Colon (tissue), 2 donors: Measurements from ENCODE around the gene GPRC6A.
A peak's percentile ranks its signal among the peaks of the same experiment; 100 is the strongest.
"Not testable (repeated sequence)": the region's sequence is repeated elsewhere in the genome, so short reads cannot be mapped to it uniquely, and the experiment has no call there.

ENCODE experiments used
- FAIRE-seq: peaks from 2 replicates; lab custom pipeline; 2012; peaks lifted over from hg19 to GRCh38; lab: Jason Lieb, UNC
- donor health status: control.
- donor health status: control.

Gene GPRC6A, protein sequence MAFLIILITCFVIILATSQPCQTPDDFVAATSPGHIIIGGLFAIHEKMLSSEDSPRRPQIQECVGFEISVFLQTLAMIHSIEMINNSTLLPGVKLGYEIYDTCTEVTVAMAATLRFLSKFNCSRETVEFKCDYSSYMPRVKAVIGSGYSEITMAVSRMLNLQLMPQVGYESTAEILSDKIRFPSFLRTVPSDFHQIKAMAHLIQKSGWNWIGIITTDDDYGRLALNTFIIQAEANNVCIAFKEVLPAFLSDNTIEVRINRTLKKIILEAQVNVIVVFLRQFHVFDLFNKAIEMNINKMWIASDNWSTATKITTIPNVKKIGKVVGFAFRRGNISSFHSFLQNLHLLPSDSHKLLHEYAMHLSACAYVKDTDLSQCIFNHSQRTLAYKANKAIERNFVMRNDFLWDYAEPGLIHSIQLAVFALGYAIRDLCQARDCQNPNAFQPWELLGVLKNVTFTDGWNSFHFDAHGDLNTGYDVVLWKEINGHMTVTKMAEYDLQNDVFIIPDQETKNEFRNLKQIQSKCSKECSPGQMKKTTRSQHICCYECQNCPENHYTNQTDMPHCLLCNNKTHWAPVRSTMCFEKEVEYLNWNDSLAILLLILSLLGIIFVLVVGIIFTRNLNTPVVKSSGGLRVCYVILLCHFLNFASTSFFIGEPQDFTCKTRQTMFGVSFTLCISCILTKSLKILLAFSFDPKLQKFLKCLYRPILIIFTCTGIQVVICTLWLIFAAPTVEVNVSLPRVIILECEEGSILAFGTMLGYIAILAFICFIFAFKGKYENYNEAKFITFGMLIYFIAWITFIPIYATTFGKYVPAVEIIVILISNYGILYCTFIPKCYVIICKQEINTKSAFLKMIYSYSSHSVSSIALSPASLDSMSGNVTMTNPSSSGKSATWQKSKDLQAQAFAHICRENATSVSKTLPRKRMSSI

GRCh38 chr6:116828983-116829382 lies at the start of gene GPRC6A:
Gene GPRC6A (minus strand): TSS chr6:116829083. CDS start chr6:116829013, 70 bp downstream.
- FAIRE-seq = no peak

DNA sequence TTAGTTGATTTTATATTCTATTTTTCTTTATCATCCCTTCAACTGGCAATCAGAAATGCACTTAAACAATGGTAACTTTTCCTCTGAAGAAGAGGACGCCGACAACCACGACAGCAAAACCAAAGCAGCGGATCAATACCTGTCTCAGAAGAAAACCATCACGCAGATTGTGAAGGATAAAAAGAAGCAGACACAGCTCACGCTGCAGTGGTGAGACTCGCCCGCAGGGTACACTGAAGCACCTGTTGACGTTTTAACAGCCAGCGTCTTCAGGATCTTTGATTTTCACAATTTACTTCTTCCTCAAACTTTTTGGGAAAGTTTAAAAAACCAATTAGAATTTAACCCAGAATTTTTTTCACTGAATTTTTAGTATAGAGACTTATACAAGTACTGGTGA lies 48.9 kb upstream of the GPRC6A start:
- no peak for FAIRE-seq

- no peak for FAIRE-seq
Observed at GRCh38 chr6:116876635-116877611, 48.0 kb upstream of the GPRC6A start, which contains the start of gene RFX6. Gene RFX6 (plus strand): TSS chr6:116877242. CDS start chr6:116877276, 34 bp downstream.

DNA sequence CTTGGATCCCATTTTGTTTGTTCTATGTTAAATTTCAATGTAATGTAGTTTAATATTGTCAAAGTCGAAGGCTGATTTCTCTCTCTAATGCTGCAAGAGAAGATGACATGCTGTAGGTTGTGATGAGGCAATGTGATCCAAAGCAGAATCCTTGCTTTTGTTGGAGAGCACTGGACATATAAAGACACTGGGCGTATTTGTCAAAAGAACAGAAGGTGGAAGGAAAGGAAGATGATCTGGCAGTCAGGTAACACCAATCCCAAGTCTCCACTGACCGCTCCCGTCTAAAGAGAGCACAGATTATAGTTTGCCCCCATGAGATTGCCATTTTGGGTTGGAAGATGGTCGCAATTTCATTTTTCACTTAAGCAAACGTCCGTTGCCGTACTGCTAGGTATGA lies 47.2 kb upstream of the GPRC6A start:
- no peak for FAIRE-seq

GRCh38 chr6:116872771-116873170 lies 43.9 kb upstream of the GPRC6A start:
- no peak for FAIRE-seq

GRCh38 chr6:116866281-116866871 lies 37.5 kb upstream of the GPRC6A start:
- FAIRE-seq = no peak

- no peak for FAIRE-seq
Observed at GRCh38 chr6:116859264-116859663, 30.4 kb upstream of the GPRC6A start.

DNA sequence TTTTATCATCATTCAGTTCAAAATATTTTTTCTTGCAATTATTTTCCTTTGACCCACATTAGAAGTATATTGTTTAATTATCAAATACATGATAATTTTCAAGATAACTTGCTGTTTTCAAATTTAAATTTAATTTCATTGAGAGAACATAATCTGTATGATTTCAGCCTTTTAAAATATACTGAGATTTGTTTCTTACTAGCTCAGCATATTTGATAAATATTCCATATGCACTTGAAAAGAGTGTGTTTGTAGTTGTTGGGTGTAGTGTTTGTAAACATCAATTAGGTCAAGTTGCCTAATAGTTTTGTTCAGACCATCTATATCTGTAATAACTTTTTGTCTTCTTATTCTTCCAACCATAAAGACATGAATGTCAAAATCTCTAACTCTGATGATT lies 29.2 kb upstream of the GPRC6A start:
- FAIRE-seq = no peak

DNA sequence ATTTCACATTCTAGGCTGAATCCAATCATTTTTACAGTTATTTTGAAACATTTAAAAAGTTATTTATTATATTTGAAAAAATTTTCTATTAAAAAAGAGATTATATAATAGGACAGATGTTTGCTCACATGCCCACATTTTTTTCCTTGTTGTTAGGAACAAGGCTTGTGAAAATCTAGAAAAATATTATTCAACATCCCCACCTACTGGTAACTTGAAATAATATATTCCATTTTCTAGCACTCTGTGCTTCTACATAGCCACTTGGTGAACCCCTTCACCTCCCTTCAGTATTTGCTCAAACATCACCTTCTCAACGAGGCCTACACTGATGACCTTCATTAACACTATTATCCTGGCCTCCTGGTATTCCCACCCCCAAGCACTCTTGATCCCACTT lies 18.3 kb upstream of the GPRC6A start:
- no peak for FAIRE-seq

GRCh38 chr6:116842459-116842858 lies 13.6 kb upstream of the GPRC6A start:
- FAIRE-seq = peak; percentile 53

- no peak for FAIRE-seq
Observed at GRCh38 chr6:116840091-116840490, 11.2 kb upstream of the GPRC6A start.

- no peak for FAIRE-seq
Observed at GRCh38 chr6:116836606-116837342, 7.9 kb upstream of the GPRC6A start.

DNA sequence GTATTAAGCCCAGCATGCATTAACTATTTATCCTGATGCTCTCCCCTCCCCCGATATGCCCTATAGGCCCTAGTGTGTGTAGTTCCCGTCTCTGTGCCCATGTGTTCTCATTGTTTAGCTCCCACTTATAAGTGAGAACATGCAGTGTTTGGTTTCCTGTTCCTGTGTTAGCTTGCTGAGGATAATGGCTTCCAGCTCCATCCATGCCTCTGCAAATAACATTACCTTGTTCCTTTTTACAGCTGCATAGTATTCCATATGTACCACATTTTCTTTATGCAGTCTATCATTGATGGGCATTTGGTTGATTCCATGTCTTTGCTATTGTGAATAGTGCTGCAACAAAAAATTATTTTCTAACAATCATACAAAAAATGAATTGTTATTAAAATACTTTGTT lies 5.6 kb upstream of the GPRC6A start:
- FAIRE-seq = not testable (repeated sequence)

DNA sequence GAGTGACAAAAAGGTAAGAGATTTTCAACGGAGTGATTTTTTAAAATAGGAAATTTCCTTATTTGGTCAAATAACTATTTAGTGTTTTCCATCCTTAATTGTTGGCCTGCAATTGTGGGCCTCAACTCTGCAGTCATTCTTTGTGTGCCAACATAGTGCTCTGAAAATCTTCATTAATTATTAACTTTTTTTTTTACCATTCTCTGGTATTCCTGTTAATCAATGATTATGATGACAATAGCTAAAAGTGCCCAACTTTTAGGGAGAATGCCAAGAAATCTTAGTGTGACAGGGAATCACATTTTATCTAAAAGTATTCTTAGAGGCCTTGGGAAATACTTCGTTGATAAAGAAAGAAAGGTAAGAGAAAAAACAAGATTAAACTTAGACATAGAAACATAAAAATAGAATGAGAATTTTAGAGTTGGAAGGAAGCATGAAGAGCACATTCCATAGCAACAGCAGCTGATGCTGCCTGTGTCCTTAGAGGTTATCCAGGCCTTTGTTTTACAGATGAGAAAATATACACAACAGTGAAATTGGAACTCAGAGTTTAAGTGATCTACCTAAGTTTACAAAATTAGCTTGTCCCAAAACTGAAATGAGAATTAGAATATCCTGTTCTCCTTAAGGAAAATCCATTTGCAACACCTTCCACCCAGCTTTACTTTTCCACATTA lies 1.2 kb downstream of the GPRC6A start:
- FAIRE-seq = no peak

- FAIRE-seq = not testable (repeated sequence)
Observed at GRCh38 chr6:116816336-116816735, 12.5 kb downstream of the GPRC6A start.

- no peak for FAIRE-seq
Observed at GRCh38 chr6:116812051-116812650, 16.7 kb downstream of the GPRC6A start.

- FAIRE-seq = no peak
Observed at GRCh38 chr6:116801971-116802370, 26.9 kb downstream of the GPRC6A start.

GRCh38 chr6:116799945-116800344 lies 28.9 kb downstream of the GPRC6A start:
- no peak for FAIRE-seq

GRCh38 chr6:116797585-116797984 lies 31.3 kb downstream of the GPRC6A start:
- no peak for FAIRE-seq

- FAIRE-seq = no peak
Observed at GRCh38 chr6:116793224-116793623, 35.7 kb downstream of the GPRC6A start.
